IPS DF 6.9 (cell line): ENCODE results near the gene ST7L.
A peak's percentile ranks its signal among the peaks of the same experiment; 100 is the strongest.

Experiments used
- DNase-seq: peaks from one replicate; pipeline ENCODE4 v3.0.0-alpha.2; 2013; ENCODE audit warnings: low read depth, low spot score
- H3K27ac ChIP-seq: one replicate; pipeline ENCODE4 v1.5.1; 2013; ENCODE audit warnings: low read length, control low read depth
- H3K27me3 ChIP-seq: 2 replicates; pipeline ENCODE4 v1.6.1; 2013; ENCODE audit warnings: mild to moderate bottlenecking, low read length; ENCODE audit not compliant: control insufficient read depth, insufficient read depth
- H3K36me3 ChIP-seq: 2 replicates; pipeline ENCODE4 v1.6.1; 2013; ENCODE audit warnings: low read length; ENCODE audit not compliant: control insufficient read depth, insufficient read depth
- H3K4me1 ChIP-seq: 2 replicates; pipeline ENCODE4 v1.6.1; 2013; ENCODE audit warnings: low read length; ENCODE audit not compliant: control insufficient read depth, insufficient read depth
- H3K4me3 ChIP-seq: 2 replicates; pipeline ENCODE4 v1.5.1; 2013; ENCODE audit warnings: mild to moderate bottlenecking, low read length
- H3K9me3 ChIP-seq: 2 replicates; pipeline ENCODE4 v1.6.1; 2013; ENCODE audit warnings: low read length, inconsistent platforms; ENCODE audit not compliant: control insufficient read depth, insufficient read depth
- WGBS: extraction: QIAGEN DNeasy Blood & Tissue Kit; methylation state at CpG from one replicate; pipeline ENCODE4 v1.1.7; 2013; ENCODE audit warnings: mixed read lengths, missing lambda C conversion rate; ENCODE audit not compliant: insufficient read length, insufficient coverage; 5-methylcytosine and 5-hydroxymethylcytosine counted together

Gene ST7L

DNA sequence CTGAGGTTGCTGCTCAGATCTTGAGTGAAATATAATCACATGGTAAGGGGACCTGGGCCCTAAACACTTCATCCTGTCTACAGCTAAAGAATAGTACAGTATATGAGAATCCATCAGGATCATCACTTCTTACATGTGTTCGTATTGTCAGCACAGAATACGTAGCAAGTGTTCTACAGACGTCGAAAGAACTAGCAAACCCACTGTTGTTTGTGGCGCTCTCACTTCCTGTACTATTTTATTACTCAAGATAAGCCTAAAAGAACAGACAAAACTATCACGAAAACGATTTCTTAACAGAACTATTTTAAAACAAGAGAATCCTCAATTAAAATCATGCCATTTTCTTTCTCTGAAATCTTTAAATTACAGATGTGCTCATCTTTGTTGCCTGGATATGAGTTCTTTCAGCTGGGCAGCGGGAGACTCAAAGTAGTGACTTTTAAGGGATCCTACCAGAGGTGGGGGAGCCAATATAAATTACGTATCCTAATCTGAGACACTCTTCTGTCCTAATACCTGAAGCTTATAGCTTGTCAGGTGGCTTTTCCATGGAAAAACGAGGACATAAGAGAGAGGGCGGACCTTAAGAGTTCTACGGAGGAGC lies 724 bp downstream of the ST7L start:
- Histone ChIP-seq H3K36me3 (no peaks in the 10 kb centered on the region; the same call in 1 of the 2 replicates), H3K4me1 (no peaks in the 10 kb centered on the region; the same call in 1 of the 2 replicates), H3K27ac (no peak overlapping the region), H3K27me3 (no peaks in the 10 kb centered on the region), H3K9me3 (no peaks in the 10 kb centered on the region), H3K4me3 (peak overlapping the region; percentile 100)
- WGBS: no CpG with 5 or more reads among the region's 12 CpGs
- no peak for DNase-seq

DNA sequence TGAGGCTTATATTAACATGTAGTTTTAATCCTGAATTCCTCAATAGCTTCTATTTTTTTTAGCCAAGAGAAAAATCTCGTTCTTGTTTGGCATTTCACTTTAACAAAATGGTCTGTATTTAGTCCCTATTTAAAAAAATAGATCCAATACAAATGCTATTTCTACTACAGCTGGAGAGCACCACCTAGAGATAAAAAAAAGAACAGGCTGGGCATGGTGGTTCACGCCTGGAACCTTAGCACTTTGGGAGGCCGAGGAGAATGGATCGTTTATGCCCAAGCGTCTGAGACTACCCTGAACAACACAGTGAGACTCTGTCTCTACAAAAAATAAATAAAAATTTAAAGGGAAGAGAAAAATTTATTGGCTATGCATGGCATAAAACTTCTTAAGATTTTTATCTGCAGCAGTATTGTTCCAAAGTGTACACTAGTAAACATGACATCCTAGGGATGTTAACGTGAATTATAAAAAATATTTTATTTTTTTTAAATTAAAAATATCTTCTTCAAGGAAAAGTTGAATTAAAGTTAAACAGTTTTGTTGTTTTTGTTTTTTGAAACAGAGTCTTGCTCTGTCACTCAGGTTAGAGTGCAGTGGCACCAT lies 4.4 kb downstream of the ST7L start:
- no peaks in the 10 kb centered on the region; the same call in 1 of the 2 replicates for H3K4me1 ChIP-seq

DNA sequence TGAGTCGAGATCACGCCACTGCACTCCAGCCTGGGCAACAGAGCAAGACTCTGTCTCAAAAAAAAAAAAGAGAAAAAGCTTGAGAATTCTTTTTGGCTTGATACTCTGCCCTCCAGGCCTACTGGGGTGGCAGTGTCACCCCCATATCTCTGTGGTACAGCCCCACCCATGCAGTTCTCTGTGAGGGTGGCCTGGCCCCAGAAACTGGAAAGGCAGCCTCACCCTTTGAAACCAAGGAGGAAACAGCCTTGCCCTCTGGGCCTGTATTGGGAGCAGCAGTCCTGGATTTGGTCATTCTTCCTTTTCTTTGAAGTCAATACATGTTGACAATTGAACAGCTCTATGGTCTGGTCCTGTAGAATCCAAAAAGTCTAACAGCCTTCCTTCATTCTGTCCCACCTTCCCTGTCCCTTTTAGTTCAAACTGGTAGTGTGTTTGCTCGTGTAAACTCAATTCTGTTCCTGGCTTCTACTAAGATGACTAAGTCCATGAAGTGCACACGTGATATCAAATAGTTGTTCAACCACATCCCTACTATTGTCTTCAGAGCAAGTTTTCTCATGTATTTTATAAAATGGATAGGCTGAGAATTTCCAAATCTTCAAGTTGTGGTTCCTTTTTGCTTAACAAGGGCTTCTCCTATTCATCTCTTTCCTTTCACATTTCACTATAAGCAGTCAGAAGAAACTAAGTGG lies 13.2 kb downstream of the ST7L start:
- no CpG with 5 or more reads among the region's 4 CpGs for WGBS
- Histone ChIP-seq H3K9me3 (no peaks in the 10 kb centered on the region), H3K4me1 (no peaks in the 10 kb centered on the region), H3K27ac (no peak overlapping the region), H3K27me3 (no peaks in the 10 kb centered on the region), H3K36me3 (no peaks in the 10 kb centered on the region; the same call in 1 of the 2 replicates), H3K4me3 (no peak overlapping the region)
- no peak for DNase-seq

More for the DNA sequence above, 4.4 kb downstream of the ST7L start:
- no peak for DNase-seq
- no peak overlapping the region for H3K4me3 ChIP-seq
- no peaks in the 10 kb centered on the region for H3K9me3 ChIP-seq
- H3K27ac ChIP-seq: no peak overlapping the region
- no CpG with 5 or more reads among the region's 6 CpGs for WGBS
- no peaks in the 10 kb centered on the region for H3K27me3 ChIP-seq
- peaks cover 4% of the 10 kb centered on the region; the same call in 1 of the 2 replicates for H3K36me3 ChIP-seq

DNA sequence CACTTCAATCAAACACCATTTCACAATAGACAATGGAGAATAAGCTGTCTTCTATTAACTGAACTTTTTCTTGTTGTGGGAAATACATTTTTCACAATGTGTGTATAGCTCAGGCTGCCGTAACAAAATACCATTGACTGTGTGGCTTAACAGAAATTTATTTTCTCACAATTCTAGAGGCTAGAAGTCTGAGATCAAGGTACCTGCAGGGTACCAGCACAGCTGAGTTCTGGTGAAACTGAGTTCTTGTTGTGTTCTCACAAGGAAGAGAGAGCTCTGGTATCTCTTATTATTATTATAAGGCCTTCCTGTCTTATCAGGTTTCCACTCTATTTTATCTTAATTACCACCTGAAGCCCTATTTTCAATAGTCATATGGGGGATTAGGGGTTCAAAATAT lies 15.4 kb downstream of the ST7L start:
- H3K36me3 ChIP-seq: no peaks in the 10 kb centered on the region; the same call in 1 of the 2 replicates
- no peak overlapping the region for H3K27ac ChIP-seq
- WGBS: no CpG with 5 or more reads among the region's 1 CpG
- H3K27me3 ChIP-seq: no peaks in the 10 kb centered on the region
- H3K9me3 ChIP-seq: no peaks in the 10 kb centered on the region
- no peak for DNase-seq
- no peak overlapping the region for H3K4me3 ChIP-seq
- no peaks in the 10 kb centered on the region for H3K4me1 ChIP-seq

DNA sequence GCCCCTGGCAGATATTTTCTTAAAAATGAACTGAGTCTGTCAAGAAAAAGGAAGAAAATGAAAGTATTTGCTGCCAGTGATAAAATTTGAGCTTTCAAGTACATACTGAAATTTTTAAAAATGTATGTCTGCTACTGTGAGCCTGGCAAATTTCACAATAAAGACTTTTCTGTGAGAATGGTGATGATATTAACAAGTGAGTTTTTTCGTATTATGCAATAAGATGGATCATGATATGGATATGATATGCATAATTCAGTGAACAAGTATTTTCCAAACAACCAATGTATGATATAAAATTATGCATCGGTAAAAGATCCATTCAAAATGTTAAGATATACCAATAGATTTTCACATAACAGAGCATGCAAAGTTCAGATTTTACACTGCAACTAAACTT lies 15.9 kb downstream of the ST7L start:
- H3K27me3 ChIP-seq: no peaks in the 10 kb centered on the region
- no peak for DNase-seq
- no peaks in the 10 kb centered on the region for H3K4me1 ChIP-seq
- no peaks in the 10 kb centered on the region for H3K9me3 ChIP-seq
- no peak overlapping the region for H3K27ac ChIP-seq
- H3K4me3 ChIP-seq: no peak overlapping the region
- no peaks in the 10 kb centered on the region; the same call in 1 of the 2 replicates for H3K36me3 ChIP-seq
- WGBS: no CpG with 5 or more reads among the region's 2 CpGs

DNA sequence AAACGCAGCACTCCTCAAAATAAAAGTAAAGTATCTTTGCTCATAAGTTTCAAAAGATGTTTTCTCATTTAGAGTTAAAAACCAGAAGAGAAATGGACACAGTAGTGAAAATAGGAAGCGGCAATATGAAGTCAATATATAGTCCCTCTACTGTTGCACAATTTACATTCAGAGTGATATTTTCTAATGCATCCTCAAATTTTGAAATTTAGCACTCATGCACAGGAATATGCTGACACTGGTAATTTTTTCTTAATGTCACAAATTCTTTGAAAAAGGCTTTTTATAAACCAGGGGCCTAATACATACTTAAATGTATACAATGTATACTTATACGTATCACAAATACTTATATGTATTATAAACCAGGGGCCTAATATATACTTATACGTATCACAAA lies 19.5 kb downstream of the ST7L start:
- Histone ChIP-seq H3K9me3 (no peaks in the 10 kb centered on the region), H3K36me3 (no peaks in the 10 kb centered on the region; the same call in 1 of the 2 replicates), H3K4me1 (no peaks in the 10 kb centered on the region), H3K27ac (no peak overlapping the region), H3K4me3 (no peak overlapping the region), H3K27me3 (no peaks in the 10 kb centered on the region)
- DNase-seq: no peak
- WGBS: no CpG with 5 or more reads among the region's 4 CpGs

DNA sequence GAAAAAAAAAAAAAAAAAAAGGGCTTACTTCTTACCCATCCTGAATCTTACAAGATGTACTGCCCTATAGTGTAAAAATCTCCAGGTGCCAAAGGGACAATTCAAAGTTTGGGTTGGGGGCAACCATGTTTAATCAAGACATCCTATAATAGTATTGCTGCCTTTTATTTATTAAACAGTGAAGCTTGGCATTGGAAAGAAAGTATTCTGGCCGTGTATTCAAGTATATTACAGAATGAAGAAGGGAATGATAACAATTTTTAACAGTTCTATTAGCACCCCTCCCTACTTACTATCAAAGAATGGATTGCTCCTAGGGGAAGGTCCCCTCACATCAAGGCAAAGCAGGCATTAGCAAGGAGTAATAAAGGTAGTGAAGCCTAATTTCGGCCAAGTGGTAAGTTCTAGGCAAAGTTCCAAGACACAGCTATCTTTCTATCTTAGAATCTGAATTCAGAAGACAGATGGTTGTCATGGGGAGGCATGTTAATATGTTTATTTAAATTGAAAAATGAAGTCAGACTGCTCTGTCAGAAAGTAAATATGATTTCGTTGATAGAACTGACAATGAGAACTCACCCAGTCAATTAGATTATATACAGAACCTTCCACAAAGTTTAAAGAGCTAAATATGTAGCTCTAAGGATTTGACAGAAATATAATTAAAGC lies 24.6 kb downstream of the ST7L start:
- Histone ChIP-seq H3K27ac (no peak overlapping the region), H3K4me1 (no peaks in the 10 kb centered on the region), H3K9me3 (no peaks in the 10 kb centered on the region), H3K4me3 (no peak overlapping the region), H3K27me3 (no peaks in the 10 kb centered on the region), H3K36me3 (peaks cover 3% of the 10 kb centered on the region; the same call in 1 of the 2 replicates)
- DNase-seq: no peak
- no CpG with 5 or more reads among the region's 3 CpGs for WGBS

DNA sequence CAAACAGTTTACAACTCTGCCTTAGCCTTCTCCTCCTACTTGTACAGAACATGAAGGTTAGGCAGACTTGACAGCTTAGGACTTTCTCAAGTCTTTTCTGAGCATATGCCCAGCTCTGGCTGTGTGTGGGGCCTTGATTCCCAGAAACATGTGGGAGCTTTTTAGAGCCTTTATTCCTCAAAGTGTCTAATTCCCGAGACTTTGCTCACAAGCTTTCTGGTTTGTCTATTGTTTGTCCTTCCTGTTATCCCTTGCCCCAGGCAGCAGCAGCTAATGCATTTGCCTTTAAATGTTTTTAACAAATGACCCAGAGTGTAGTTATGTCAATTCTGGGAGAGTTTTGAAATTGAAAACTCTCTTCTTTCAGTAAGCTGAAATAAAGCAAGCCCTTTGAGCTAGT lies 29.2 kb downstream of the ST7L start:
- Histone ChIP-seq H3K4me3 (no peak overlapping the region), H3K4me1 (no peaks in the 10 kb centered on the region), H3K27me3 (no peaks in the 10 kb centered on the region), H3K27ac (no peak overlapping the region), H3K36me3 (peaks cover 3% of the 10 kb centered on the region; the same call in 1 of the 2 replicates), H3K9me3 (no peaks in the 10 kb centered on the region)
- no CpG with 5 or more reads among the region's 1 CpG for WGBS
- no peak for DNase-seq

DNA sequence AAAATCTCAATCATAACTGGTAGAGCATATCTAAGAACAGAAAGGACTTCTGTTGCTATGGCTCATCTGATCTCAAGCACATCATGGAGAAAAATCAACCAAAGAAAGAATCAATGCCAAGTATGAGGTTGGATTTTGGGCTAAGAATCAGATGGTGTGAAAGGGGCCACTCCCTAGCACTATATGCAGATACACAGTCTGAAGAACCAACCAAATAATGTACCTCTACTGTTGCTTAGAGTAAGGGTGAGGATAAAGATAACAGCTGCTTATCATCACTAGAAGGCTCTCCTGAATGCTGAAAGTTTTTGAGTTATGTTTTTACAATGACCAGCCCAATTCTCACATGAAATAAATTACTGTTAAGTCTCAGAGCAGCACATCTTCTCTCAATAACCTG lies 35.6 kb downstream of the ST7L start:
- Histone ChIP-seq H3K9me3 (no peaks in the 10 kb centered on the region), H3K36me3 (no peaks in the 10 kb centered on the region), H3K27ac (no peak overlapping the region), H3K4me1 (no peaks in the 10 kb centered on the region), H3K4me3 (no peak overlapping the region), H3K27me3 (no peaks in the 10 kb centered on the region)
- no peak for DNase-seq

DNA sequence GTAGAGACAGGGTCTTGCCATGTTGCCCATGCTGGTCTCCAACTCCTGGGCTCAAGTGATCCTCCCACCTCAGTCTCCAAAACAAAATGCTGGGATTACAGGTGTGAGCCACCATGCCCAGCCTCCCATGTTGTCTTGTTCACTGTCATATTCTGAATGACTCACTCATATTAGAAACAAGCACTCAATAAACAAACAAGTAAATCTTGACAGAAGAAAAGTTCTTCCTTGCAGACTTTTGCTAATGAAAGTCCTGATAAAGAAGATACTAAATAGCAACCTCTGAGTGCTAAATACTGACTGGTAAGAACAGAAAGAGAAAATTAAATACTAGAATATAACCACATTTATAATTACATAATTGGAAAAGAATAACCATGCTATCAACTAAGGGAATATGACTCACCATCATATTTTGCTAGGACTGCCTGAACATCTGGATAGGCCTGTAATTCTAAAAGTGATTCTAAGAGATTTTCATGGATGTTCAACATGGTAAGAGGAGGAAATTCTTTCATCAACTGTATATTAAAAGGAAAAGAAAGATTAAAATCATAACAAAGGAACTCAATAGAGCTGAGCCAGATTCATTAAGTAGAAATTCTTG lies 37.3 kb downstream of the ST7L start:
- DNase-seq: no peak
- Histone ChIP-seq H3K9me3 (no peaks in the 10 kb centered on the region), H3K27ac (no peak overlapping the region), H3K4me3 (no peak overlapping the region), H3K27me3 (no peaks in the 10 kb centered on the region), H3K4me1 (no peaks in the 10 kb centered on the region), H3K36me3 (no peaks in the 10 kb centered on the region)
